Astrocyte (in vitro differentiated cells and primary cell): ENCODE measurements around the gene ULK4. TPM values are rescaled to one million over a fixed set of nuclear protein-coding genes. Genes with fewer than 3 reads are reported as not detected.

Source experiments
- DNase-seq: peaks from one replicate; pipeline ENCODE4 v3.0.0-alpha.2; 2010; ENCODE audit warnings: low read depth
- FAIRE-seq: peaks from 2 replicates; lab custom pipeline; 2011; peaks lifted over from hg19 to GRCh38; lab: Jason Lieb, UNC
- H2AFZ ChIP-seq: 2 replicates; pipeline ENCODE4 v1.6.0; 2012; ENCODE audit warnings: low read depth, low read length, inconsistent platforms
- H3K27ac ChIP-seq: 2 replicates; pipeline ENCODE4 v1.5.1; 2011; ENCODE audit warnings: low read depth, low read length, inconsistent platforms
- H3K27me3 ChIP-seq: 2 replicates; pipeline ENCODE4 v1.6.0; 2011; ENCODE audit warnings: low read length, inconsistent platforms; ENCODE audit not compliant: insufficient read depth
- H3K36me3 ChIP-seq: 2 replicates; pipeline ENCODE4 v1.5.1; 2011; ENCODE audit warnings: low read length, inconsistent platforms; ENCODE audit not compliant: insufficient read depth
- H3K4me1 ChIP-seq: 2 replicates; pipeline ENCODE4 v1.5.1; 2011; ENCODE audit warnings: low read length, inconsistent platforms; ENCODE audit not compliant: insufficient read depth
- H3K4me2 ChIP-seq: 2 replicates; pipeline ENCODE4 v1.6.0; 2012; ENCODE audit warnings: low read length, inconsistent platforms
- H3K4me3 ChIP-seq: 2 replicates; pipeline ENCODE4 v1.5.1; 2011; ENCODE audit warnings: low read depth, mild to moderate bottlenecking, low read length, inconsistent platforms; ENCODE audit not compliant: insufficient read depth
- H3K79me2 ChIP-seq: 2 replicates; pipeline ENCODE4 v1.6.0; 2012; ENCODE audit warnings: mild to moderate bottlenecking, low read length, inconsistent platforms; ENCODE audit not compliant: insufficient read depth
- H3K9ac ChIP-seq: 2 replicates; pipeline ENCODE4 v1.6.0; 2012; ENCODE audit warnings: mild to moderate bottlenecking, low read length, inconsistent platforms
- H3K9me3 ChIP-seq: 2 replicates; pipeline ENCODE4 v1.5.1; 2012; ENCODE audit warnings: low read depth, mild to moderate bottlenecking, low read length, inconsistent platforms; ENCODE audit not compliant: insufficient read depth
- H4K20me1 ChIP-seq: 2 replicates; pipeline ENCODE4 v1.6.0; 2012; ENCODE audit warnings: low read length, inconsistent platforms; ENCODE audit not compliant: insufficient read depth
- H3K27ac Mint-ChIP-seq: one replicate; pipeline ENCODE4 v1.8.0; 2021; ENCODE audit warnings: mild to moderate bottlenecking, mixed read lengths; ENCODE audit not compliant: unreplicated experiment
- H3K27me3 Mint-ChIP-seq: one replicate; pipeline ENCODE4 v1.8.0; 2021; ENCODE audit warnings: low read depth, mixed read lengths; ENCODE audit not compliant: unreplicated experiment
- H3K36me3 Mint-ChIP-seq: one replicate; pipeline ENCODE4 v1.8.0; 2021; ENCODE audit warnings: low read depth, mixed read lengths; ENCODE audit not compliant: unreplicated experiment
- H3K4me1 Mint-ChIP-seq: one replicate; pipeline ENCODE4 v1.8.0; 2021; ENCODE audit warnings: low read depth, mixed read lengths; ENCODE audit not compliant: unreplicated experiment
- H3K4me3 Mint-ChIP-seq: one replicate; pipeline ENCODE4 v1.8.0; 2021; ENCODE audit warnings: mild to moderate bottlenecking, moderate library complexity, mixed read lengths; ENCODE audit not compliant: unreplicated experiment
- H3K9me3 Mint-ChIP-seq: one replicate; pipeline ENCODE4 v1.8.0; 2021; ENCODE audit warnings: mild to moderate bottlenecking, mixed read lengths; ENCODE audit not compliant: unreplicated experiment
- EZH2 ChIP-seq: IDR thresholded peaks from 2 replicates; pipeline ENCODE4 v1.6.1; 2012; ENCODE audit warnings: mild to moderate bottlenecking, low read length, inconsistent platforms; ENCODE audit not compliant: insufficient read depth
- total RNA-seq: library from RNA; stranded (reverse); gene quantifications from 2 replicates; pipeline ENCODE4 v1.2.1, GENCODE V29; 2021
- TF ChIP-seq, protein P1 (sequence below): IDR thresholded peaks from 2 replicates; pipeline ENCODE4 v1.5.1; 2011; ENCODE audit warnings: low read depth, mild to moderate bottlenecking, inconsistent platforms, low read length, moderate library complexity; ENCODE audit not compliant: insufficient read depth

ULK4 gene
- total RNA-seq, 1 donor from 2014 or later, result 6.6 TPM

DNA sequence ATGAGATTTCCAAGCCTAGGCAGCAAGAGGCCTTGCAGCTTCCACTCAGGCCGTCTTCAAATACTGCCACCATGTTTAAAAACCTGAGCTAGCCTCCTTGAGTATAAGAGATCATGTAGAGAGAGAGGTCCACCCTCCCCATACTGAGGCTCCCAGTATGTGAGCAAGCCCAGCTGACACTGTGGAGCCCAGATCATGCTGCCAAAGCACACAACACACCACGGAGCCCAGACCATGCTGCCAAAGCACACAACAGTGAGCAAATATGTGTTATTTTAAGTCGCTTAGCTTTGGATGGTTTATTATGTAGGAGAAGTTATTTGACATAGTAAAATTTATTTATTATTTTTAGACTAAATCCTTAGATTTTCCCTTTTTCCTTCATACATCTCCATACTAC lies 428.9 kb downstream of the ULK4 start:
- Mint-ChIP-seq H3K4me1 (peaks cover under 1% of the 10 kb centered on the region), H3K27ac (no peak overlapping the region), H3K9me3 (no peaks in the 10 kb centered on the region), H3K4me3 (no peak overlapping the region), H3K36me3 (no peaks in the 10 kb centered on the region), H3K27me3 (no peaks in the 10 kb centered on the region)
- DNase-seq, result no peak
- no peak overlapping the region for H3K4me3 ChIP-seq
- no peaks in the 10 kb centered on the region for H3K27me3 ChIP-seq
- no peak overlapping the region for H3K9ac ChIP-seq
- TF ChIP-seq EZH2, result no peak
- TF ChIP-seq, protein P1, sequence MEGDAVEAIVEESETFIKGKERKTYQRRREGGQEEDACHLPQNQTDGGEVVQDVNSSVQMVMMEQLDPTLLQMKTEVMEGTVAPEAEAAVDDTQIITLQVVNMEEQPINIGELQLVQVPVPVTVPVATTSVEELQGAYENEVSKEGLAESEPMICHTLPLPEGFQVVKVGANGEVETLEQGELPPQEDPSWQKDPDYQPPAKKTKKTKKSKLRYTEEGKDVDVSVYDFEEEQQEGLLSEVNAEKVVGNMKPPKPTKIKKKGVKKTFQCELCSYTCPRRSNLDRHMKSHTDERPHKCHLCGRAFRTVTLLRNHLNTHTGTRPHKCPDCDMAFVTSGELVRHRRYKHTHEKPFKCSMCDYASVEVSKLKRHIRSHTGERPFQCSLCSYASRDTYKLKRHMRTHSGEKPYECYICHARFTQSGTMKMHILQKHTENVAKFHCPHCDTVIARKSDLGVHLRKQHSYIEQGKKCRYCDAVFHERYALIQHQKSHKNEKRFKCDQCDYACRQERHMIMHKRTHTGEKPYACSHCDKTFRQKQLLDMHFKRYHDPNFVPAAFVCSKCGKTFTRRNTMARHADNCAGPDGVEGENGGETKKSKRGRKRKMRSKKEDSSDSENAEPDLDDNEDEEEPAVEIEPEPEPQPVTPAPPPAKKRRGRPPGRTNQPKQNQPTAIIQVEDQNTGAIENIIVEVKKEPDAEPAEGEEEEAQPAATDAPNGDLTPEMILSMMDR, result no peak
- no peak overlapping the region for H3K27ac ChIP-seq
- H2AFZ ChIP-seq, result no peak overlapping the region
- H4K20me1 ChIP-seq, result no peaks in the 10 kb centered on the region
- H3K4me1 ChIP-seq, result no peaks in the 10 kb centered on the region
- no peak overlapping the region for H3K4me2 ChIP-seq
- H3K79me2 ChIP-seq, result no peaks in the 10 kb centered on the region
- no peak for FAIRE-seq
- H3K9me3 ChIP-seq, result no peaks in the 10 kb centered on the region
- no peaks in the 10 kb centered on the region for H3K36me3 ChIP-seq

DNA sequence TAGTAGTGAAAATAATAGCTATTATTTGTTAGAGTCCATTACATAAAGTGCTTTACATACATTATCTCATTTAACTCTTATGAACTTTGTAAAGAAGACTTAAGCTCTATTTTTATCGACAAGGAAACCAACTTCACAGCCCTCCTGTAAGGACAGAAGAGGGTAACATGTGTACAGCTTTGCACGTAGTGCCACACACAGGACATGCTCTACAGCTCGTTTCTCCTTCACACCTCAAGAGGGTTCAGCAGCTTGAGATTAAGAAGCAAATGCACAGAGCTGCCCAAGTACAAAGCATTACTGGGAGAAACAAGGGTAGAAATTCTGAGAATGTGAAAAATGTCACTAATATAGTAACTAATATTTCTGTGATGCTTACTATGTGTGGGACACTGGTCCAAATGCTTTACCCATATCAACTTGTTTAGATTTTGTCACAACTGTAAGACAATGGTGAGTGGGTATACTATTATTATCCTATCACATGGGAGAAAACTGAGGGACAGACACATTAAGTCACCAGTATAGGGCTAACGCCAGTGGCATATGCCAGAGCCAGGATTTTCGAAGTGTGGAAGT lies 434.8 kb downstream of the ULK4 start:
- no peak for FAIRE-seq
- peaks cover 5% of the 10 kb centered on the region for H3K4me1 Mint-ChIP-seq
- Histone ChIP-seq H3K4me2 (no peak overlapping the region), H4K20me1 (no peaks in the 10 kb centered on the region), H3K4me1 (no peaks in the 10 kb centered on the region), H3K36me3 (no peaks in the 10 kb centered on the region), H3K4me3 (no peak overlapping the region), H3K79me2 (no peaks in the 10 kb centered on the region), H3K9ac (no peak overlapping the region), H3K27me3 (no peaks in the 10 kb centered on the region), H3K9me3 (no peaks in the 10 kb centered on the region), H2AFZ (no peak overlapping the region), H3K27ac (no peak overlapping the region)
- H3K36me3 Mint-ChIP-seq, result no peaks in the 10 kb centered on the region
- no peaks in the 10 kb centered on the region for H3K9me3 Mint-ChIP-seq
- no peaks in the 10 kb centered on the region for H3K27me3 Mint-ChIP-seq
- no peak for DNase-seq
- H3K4me3 Mint-ChIP-seq, result no peak overlapping the region
- no peak overlapping the region for H3K27ac Mint-ChIP-seq
- TF ChIP-seq, protein P1, result no peak

DNA sequence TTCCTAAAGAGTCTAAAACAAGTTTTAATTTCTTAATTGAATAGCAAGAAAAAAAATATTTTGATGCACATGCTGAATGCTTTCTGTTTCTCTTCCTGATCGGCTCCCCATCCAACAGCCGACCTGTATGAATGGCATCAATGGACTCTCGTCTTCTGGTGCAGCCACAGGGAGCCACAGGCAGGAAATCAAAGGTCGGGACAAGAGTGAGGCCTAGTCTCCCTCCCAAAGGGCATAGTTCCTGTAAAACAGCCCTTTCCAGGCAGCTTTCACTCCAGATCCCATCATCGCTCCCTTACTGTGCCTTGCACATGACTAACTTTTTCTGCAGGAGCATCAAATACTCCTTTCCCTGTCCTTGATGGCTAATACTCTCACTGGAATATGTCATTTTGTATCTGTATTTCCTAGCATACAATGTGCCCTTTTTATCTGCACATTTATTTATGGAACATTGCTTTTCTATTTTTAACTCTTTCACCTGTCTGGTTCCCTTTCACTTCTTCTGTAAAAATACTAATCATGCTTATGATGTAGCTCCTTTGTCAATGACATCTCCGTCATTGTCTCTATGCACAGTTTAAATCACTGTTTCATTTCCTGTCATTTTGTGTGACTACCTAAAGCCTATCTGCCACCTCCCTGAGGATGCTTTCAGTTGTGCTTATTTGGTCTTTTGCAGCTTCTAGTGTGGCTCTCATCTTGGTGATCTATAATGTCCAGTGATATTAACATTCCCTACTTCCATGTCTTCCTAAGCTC lies 436.4 kb downstream of the ULK4 start:
- TF ChIP-seq EZH2, result no peak
- TF ChIP-seq, protein P1, result no peak
- H3K9me3 ChIP-seq, result no peaks in the 10 kb centered on the region
- Mint-ChIP-seq H3K36me3 (no peaks in the 10 kb centered on the region), H3K4me3 (no peak overlapping the region), H3K27me3 (no peaks in the 10 kb centered on the region), H3K27ac (no peak overlapping the region), H3K9me3 (no peaks in the 10 kb centered on the region), H3K4me1 (peaks cover 5% of the 10 kb centered on the region)
- H3K79me2 ChIP-seq, result no peaks in the 10 kb centered on the region
- no peak overlapping the region for H3K9ac ChIP-seq
- H4K20me1 ChIP-seq, result no peaks in the 10 kb centered on the region
- FAIRE-seq (no peak), DNase-seq (no peak)
- H3K36me3 ChIP-seq, result no peaks in the 10 kb centered on the region
- H3K27ac ChIP-seq, result no peak overlapping the region
- H3K27me3 ChIP-seq, result no peaks in the 10 kb centered on the region
- H3K4me2 ChIP-seq, result no peak overlapping the region
- H2AFZ ChIP-seq, result no peak overlapping the region
- no peak overlapping the region for H3K4me3 ChIP-seq
- no peaks in the 10 kb centered on the region for H3K4me1 ChIP-seq
